Activated gamma-delta T cell (primary cell): Measurements from ENCODE around the gene FMN2.

Experiments used
- DNase-seq: peaks from one replicate; lab custom pipeline; 2025; lab: John Stamatoyannopoulos, UW
- total RNA-seq, 2 donors: gene quantifications; one replicate each; lab custom pipeline; 2026; lab: John Stamatoyannopoulos, UW

The FMN2 gene
- total RNA-seq: 0 to 0.05 reads per million in 2 donors

DNA sequence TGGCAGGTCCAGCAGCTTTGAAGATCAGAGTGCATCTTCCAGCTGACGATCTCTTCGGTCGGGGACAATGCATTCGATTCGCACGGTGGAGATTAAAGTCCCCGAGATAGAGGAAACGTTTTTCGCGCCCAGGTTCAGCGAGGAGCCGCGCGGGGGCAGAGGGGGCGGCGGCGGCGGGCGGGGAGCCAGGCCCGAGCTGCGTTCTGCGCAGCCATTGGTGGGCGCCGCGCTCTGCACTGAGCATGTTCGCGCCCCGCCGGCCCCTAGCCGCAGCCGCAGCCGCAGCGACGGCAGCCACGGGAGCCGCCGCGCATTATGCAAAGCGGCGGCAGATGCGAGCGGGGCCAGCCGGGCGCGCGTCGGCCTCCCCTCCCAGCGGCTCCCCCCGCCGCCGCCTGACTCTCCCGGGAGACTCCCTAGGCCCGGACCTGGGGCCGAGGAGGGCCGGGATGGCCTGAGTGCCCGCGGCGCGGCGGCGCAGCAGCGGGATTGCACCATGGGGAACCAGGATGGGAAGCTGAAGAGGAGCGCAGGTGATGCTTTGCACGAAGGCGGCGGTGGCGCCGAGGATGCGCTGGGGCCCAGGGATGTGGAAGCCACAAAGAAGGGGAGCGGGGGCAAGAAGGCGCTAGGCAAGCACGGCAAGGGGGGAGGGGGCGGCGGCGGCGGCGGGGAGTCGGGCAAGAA lies at the start of gene FMN2:
FMN2 (plus strand) TSS at position 270 of the 687 bp plus-strand sequence; CDS start at position 497, 227 bp downstream.
- no peak for DNase-seq

GRCh38 chr1:240044620-240045019 lies 47.1 kb upstream of the FMN2 start:
- no peak for DNase-seq

GRCh38 chr1:240046000-240046399 lies 45.7 kb upstream of the FMN2 start:
- DNase-seq: no peak

- no peak for DNase-seq
Observed at GRCh38 chr1:240054109-240054701, 37.5 kb upstream of the FMN2 start.

DNA sequence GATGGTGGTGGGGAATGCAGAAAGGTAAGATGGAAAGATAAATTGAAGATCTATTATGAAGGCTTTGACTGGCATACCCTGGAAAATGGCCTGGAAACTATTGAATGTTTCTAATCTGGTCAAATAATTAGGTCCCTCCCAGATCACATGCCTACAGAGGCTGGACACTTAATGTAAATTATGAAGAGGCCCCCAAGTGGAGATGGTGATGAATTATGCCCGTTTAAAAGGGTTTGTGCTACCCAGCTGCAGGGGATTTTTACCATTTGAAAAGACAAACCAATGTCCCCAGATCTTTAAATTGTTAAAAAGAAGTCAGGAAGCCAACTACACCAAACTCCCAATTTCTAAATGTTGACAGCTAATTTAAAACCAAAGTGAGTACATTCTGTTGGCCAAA lies 35.7 kb upstream of the FMN2 start:
- no peak for DNase-seq

GRCh38 chr1:240056350-240056749 lies 35.3 kb upstream of the FMN2 start:
- DNase-seq: no peak

DNA sequence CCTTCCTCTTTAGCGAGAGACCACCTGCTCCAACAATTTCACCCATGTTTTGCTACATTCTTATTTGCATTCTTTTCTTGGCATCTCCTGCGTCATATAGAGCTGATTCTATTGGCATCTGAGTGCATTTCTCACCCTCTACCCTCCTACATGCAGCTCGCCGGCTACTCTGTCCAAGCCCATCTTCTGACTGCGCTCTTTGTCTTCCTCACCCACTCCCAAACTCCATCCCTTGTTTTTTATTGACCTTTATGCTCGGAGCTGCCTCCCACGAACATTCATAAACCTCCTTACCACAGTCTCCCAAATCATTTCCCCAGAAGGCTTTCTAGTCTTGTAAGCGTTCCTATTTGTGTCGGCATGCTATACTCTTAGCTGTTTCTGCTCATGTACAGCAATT lies 33.6 kb upstream of the FMN2 start:
- DNase-seq: no peak

DNA sequence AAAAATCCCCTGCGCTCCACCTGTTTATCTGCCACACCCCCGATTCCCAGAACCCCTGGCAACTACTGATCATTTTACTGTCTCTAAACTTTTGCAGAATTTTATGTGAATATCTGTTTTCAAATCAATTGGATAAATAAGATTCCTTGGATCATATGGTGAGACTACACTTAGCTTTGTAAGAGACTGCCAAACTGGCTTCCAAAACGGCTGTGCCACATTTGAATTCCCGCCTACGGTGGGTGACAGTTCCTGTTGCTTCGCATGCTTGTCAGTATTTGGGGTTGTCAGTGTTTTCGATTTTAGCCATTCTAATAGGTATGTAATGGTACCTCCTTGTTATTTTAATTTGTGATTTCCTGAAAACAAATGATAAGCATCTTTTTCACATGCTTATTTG lies 22.7 kb upstream of the FMN2 start:
- DNase-seq: no peak

DNA sequence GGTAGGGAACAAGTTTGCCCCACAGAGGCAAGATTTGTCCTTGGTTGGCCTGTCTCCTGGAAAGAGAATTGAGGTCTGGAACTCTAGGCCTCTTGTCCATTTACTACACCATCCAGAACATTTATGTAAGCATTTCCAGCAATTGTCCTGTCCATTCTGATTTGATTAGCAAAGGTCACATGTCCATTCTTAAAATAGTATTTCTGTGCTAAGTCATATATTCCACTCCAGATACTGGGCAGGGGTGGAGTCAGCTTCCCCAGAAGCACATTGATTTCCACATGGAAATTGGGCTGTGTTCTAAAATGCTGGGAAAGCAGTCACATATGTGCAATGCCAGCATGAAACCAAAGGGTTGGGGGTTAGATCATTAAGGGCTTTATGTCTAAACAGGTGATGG lies 21.5 kb upstream of the FMN2 start:
- no peak for DNase-seq

DNA sequence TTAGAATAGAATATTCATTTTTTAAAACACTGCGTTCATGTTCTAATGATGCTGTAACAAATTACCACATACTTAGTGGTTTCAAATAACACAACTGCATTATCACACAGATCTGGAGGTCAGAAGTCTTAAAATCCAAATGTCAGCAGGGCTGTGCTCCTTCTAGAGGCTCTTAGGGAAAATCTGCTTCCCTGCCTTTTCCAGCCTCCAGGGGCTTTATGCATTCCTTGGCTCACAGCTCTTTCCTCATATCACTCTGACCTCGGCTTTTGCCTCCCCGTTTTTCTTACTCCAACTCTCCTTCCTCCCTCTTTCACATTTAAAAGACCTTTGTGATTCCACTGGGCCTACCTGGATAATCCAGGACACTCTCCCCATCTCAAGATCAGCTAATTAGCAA lies 18.6 kb upstream of the FMN2 start:
- no peak for DNase-seq

DNA sequence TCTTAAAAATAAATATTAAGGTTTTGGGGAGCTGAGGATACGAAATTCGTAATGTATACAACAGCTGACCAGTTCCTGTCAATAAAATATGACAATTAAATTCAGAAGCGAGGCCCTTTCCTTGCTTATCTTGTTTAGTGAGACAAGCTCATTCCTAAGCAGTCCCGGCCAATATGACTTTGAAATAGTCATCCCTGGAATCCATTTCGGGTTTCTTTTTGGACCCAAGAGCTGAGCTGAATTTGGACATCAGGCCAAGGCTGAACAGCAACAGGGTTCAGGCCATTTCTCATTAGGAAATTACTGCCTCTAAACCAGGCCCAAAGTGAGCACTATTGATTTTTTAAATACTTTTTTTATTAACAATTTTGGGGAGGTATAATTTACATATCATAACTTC lies 17.3 kb upstream of the FMN2 start:
- no peak for DNase-seq

- DNase-seq: no peak
Observed at GRCh38 chr1:240074908-240075307, 16.8 kb upstream of the FMN2 start.

GRCh38 chr1:240084337-240084736 lies 7.3 kb upstream of the FMN2 start:
- no peak for DNase-seq

- DNase-seq: no peak
Observed at GRCh38 chr1:240084749-240085148, 6.9 kb upstream of the FMN2 start.

DNA sequence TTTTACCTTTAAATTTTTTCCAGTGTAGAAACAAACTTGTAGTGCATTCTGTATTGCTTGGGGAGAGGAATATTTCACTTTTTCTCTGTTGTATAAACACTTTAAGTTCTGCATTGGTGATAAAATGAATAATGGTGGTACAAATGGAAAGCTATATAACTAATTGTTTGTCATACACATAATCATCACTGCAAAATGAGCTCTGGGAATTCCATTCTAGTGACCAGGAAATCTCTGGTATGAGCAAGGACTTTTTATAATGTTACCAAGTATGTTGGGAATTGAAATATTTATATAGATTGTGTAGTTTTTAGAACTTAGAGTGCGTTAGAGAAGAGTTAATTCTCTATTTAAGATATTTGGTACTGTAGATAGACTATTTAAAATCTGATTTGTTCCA lies 5.0 kb upstream of the FMN2 start:
- DNase-seq: no peak

DNA sequence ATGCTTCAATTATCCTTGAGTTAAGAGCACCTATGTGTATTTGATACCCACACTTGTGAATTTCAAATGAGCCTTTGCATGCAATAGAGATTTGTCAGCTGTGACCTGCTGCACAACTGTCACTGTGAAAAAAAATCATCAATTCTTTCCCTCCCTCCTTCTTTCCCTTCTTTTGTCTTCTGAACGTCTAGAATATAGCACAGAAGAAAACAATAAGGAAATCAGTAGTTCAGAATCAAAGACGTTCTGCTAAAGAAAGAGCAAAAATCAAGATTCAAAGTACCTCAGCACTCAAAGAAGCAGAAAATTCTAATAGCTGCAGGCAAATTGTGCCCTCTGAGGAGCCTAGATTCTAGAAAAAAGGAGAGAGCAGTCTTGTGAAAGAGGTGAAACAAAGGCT lies 1.7 kb upstream of the FMN2 start:
- no peak for DNase-seq

DNA sequence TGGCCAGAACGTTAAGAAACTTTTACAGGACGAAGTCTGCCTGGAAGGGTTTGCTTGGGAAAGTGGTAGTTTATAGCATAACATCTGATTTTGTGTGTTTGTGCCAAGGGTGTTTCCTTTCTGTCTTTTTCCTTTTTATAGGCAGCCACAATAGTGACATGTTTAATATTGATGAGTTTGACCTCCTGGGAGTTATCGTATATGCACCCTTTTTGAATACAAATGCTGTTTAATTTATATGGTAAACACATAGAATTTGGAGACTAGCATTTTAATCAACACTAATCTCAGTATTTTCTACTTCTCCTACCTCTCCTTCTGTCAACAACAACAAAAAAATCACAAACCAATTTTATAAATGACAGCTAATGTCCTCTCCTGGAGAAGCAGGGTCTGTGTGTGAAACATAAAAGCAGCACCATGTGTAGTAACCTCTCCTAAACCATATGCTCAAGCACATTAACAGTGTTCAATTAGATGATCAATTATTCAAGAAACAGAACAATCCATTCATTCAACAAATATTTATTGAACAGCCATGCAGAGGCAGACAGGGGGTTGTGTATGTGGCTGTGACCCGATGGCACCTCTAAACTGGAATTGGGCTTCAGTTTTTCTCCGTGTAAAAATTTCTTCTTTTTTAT lies 604 bp upstream of the FMN2 start:
- no peak for DNase-seq

GRCh38 chr1:240092301-240093119 lies 827 bp downstream of the FMN2 start:
- no peak for DNase-seq

DNA sequence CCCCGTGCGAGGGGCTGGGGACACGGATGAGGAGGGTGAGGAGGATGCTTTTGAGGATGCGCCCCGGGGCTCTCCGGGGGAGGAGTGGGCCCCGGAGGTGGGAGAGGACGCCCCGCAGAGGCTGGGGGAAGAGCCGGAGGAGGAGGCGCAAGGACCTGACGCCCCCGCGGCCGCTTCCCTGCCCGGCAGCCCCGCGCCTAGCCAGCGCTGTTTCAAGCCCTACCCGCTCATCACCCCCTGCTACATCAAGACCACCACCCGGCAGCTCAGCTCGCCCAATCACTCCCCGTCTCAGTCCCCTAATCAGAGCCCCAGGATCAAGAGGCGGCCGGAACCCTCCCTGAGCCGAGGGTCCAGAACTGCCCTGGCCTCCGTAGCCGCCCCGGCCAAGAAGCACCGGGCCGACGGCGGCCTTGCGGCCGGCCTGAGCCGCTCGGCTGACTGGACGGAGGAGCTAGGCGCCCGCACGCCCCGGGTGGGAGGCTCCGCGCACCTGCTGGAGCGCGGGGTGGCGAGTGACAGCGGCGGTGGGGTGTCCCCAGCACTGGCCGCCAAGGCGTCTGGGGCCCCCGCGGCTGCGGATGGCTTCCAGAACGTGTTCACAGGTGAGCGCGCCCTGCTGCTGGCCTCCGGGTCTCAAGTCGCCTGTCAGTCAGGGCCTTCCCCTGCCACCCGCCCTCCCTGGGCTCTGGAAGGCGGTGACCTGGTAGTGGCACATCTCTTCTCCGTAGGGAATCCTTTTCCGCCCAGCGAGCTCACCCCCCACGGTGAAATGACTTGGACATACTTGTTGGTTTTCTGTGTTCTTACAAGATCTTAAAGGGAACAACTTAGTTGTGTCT lies 1.7 kb downstream of the FMN2 start:
- DNase-seq: no peak

GRCh38 chr1:240094041-240094722 lies 2.5 kb downstream of the FMN2 start:
- DNase-seq: no peak

DNA sequence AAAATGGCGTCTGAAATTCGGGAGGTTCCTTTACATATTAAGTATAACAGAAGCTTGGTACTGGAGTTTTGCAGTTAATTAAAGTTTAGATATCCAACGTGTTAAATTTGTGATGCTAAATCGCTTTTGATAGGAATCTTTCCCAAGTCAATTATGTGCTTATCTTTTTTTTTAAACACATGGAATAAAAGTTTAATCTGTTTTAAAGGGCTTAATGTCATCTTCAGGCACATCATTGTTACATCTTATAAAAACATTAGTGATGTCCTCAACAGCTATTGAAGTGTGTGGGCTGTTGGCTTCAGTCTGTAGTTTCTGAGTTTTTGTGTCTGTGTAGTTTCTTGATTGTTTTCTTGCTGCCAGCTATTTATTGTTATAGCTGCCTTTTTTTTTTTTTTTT lies 5.3 kb downstream of the FMN2 start:
- DNase-seq: no peak
